Sigmoid colon (tissue), 7 donors: ENCODE measurements around the gene NCOA7. TPM values are rescaled to one million over a fixed set of nuclear protein-coding genes. Genes with fewer than 3 reads are reported as not detected.
A peak's percentile ranks its signal among the peaks of the same experiment; 100 is the strongest.

Source experiments
- DNase-seq: peaks from one replicate; pipeline ENCODE4 v3.0.0-alpha.2; 2019
- H3K27ac ChIP-seq, 4 donors: fragments of 200-600 bp; sonication (generic); one replicate each; pipeline ENCODE4 v1.5.1; 2016 to 2019; ENCODE audit warnings: mild to moderate bottlenecking in 1 of 4
- H3K27me3 ChIP-seq, 3 donors: fragments of 200-600 bp; sonication (generic); one replicate each; pipeline ENCODE4 v1.5.1; 2019; ENCODE audit warnings: mild to moderate bottlenecking in 1 of 3
- H3K36me3 ChIP-seq, 4 donors: fragments of 200-600 bp; sonication (generic); one replicate each; pipeline ENCODE4 v1.5.1; 2016 to 2019
- H3K4me1 ChIP-seq, 4 donors: fragments of 200-600 bp; sonication (generic); one replicate each; pipeline ENCODE4 v1.5.1; 2017 to 2019
- H3K4me3 ChIP-seq, 4 donors: fragments of 200-600 bp; sonication (generic); one replicate each; pipeline ENCODE4 v1.5.1; 2017 to 2019; ENCODE audit warnings: mild to moderate bottlenecking in 2 of 4, moderate library complexity in 1 of 4
- H3K9me3 ChIP-seq, 4 donors: fragments of 200-600 bp in 3 of 4; sonication (generic) in 3 of 4; one replicate each; pipeline versions ENCODE4 v1.5.1 to v1.6.1; 2013 to 2019
- EP300 ChIP-seq, 4 donors: sonication (generic); formaldehyde crosslinking; IDR thresholded peaks; one replicate each; pipeline ENCODE4 v1.6.1; 2017; ENCODE audit warnings: antibody characterized with exemption in 4 of 4
- POLR2A ChIP-seq, 2 donors: fragments of 450-650 bp; IDR thresholded peaks; one replicate each; pipeline ENCODE4 v1.6.1; 2016; ENCODE audit warnings: antibody characterized with exemption in 2 of 2, mild to moderate bottlenecking in 2 of 2, moderate library complexity in 2 of 2
- POLR2AphosphoS5 ChIP-seq, 4 donors: sonication (generic); formaldehyde crosslinking; IDR thresholded peaks; one replicate each; pipeline ENCODE4 v1.6.1; 2017; ENCODE audit warnings: antibody characterized with exemption in 4 of 4
- WGBS, 2 donors: extraction: QIAGEN DNeasy Blood & Tissue Kit; methylation state at CpG; one replicate each; pipeline ENCODE4 v1.1.7; 2013; 5-methylcytosine and 5-hydroxymethylcytosine counted together
- intact Hi-C: fragments of 100-400 bp; cut with DNase I; formaldehyde crosslinking; loops from one replicate; pipeline ENCODE4 v1.15.1; 2023
- polyA plus RNA-seq, 3 donors: library from polyadenylated mRNA; stranded (reverse); fragments of 200-250 nt; gene quantifications; one replicate each; pipeline ENCODE4 v1.2.3, GENCODE V29; 2013
- total RNA-seq, 4 donors: library from RNA; depleted of rRNA; stranded (reverse); fragments of >200 nt; gene quantifications; one replicate each; pipeline ENCODE4 v1.1.0, GENCODE V29; 2016
- TF ChIP-seq, protein P1 (sequence below), 4 experiments: fragments of 450-650 bp in 3 of 4; fragments of 200-600 bp in 1 of 4; IDR thresholded peaks; one replicate each; pipeline ENCODE4 v1.5.1; 2016 to 2019; ENCODE audit warnings: antibody characterized with exemption in 4 of 4, mild to moderate bottlenecking in 3 of 4, moderate library complexity in 2 of 4
- donor health status: healthy with polysubstance abuse.
- donor health status: Bipolar disorder and iron deficiency.
- donor health status: healthy.

The NCOA7 gene
- total and polyA plus RNA-seq, 7 donors, result 15.6 to 48.3 (median 27.5) TPM

DNA sequence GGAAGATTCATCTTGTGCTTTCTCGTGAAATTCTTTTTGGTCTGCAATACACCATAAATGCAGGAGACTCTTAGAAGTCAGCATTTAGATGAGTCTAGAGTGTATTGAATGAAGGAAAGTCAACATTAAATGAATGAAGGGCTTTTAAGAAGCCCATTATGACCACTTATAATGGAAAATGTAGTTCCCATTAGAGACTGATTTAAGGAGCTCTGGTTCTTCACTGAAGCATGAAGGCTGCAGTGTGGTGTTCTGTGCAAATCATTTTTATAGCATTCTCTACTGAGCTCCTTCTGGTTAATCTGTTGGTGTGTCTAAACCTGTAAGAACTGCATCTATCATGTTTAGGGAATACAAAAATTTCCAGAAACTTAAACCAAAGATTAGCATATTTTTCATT is 19.7 kb downstream of the NCOA7 start:
- DNase-seq, result no peak
- TF ChIP-seq POLR2A (IDR thresholded peaks at IDR 0.05), result no peak
- TF ChIP-seq EP300 (IDR thresholded peaks at IDR 0.05), result no peak
- no peak for TF ChIP-seq POLR2AphosphoS5 (IDR thresholded peaks at IDR 0.05)
- TF ChIP-seq, protein P1, sequence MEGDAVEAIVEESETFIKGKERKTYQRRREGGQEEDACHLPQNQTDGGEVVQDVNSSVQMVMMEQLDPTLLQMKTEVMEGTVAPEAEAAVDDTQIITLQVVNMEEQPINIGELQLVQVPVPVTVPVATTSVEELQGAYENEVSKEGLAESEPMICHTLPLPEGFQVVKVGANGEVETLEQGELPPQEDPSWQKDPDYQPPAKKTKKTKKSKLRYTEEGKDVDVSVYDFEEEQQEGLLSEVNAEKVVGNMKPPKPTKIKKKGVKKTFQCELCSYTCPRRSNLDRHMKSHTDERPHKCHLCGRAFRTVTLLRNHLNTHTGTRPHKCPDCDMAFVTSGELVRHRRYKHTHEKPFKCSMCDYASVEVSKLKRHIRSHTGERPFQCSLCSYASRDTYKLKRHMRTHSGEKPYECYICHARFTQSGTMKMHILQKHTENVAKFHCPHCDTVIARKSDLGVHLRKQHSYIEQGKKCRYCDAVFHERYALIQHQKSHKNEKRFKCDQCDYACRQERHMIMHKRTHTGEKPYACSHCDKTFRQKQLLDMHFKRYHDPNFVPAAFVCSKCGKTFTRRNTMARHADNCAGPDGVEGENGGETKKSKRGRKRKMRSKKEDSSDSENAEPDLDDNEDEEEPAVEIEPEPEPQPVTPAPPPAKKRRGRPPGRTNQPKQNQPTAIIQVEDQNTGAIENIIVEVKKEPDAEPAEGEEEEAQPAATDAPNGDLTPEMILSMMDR (IDR thresholded peaks at IDR 0.05), result no peak
- H3K27ac ChIP-seq, result peak overlapping the region in 1 of 4 donors; percentile 15
- no peak overlapping the region for H3K4me3 ChIP-seq
- intact Hi-C loops, result no loop called here
- WGBS, 2 donors, result 88 to 91% methylated on average over 1 of the region's 1 CpG
- no peaks in the 10 kb centered on the region for H3K36me3 ChIP-seq
- H3K4me1 ChIP-seq, result peaks cover 0 to 15% (median 9%) of the 10 kb centered on the region in 4 donors
- no peaks in the 10 kb centered on the region for H3K27me3 ChIP-seq
- no peaks in the 10 kb centered on the region for H3K9me3 ChIP-seq

DNA sequence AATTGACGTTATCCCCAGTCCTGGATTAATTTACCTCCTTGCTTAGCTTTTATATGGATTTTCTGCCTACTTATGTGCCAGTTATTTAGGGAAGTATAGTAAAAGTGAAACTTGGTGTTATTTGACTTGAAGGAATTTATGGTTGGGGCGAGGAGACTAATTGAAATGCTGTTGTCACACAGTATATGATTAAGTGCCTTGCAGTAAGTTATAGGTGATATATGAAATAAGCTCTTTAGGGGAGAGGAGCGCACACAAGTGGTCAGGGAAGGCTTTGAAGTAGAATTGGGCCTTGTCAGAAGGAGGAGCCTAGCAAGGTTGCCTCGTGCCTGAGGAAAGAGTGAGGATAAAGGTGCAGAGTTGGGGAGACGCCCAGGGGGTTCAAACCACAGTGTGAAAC is 20.5 kb downstream of the NCOA7 start:
- no peaks in the 10 kb centered on the region for H3K27me3 ChIP-seq
- 62 to 70% methylated on average over 5 of the region's 5 CpGs for WGBS, 2 donors
- H3K27ac ChIP-seq, result peak overlapping the region in 1 of 4 donors; percentile 52
- intact Hi-C loops, result no loop called here
- no peak overlapping the region for H3K4me3 ChIP-seq
- no peaks in the 10 kb centered on the region for H3K9me3 ChIP-seq
- no peaks in the 10 kb centered on the region for H3K36me3 ChIP-seq
- H3K4me1 ChIP-seq, result peaks cover 0 to 15% (median 9%) of the 10 kb centered on the region in 4 donors
- TF ChIP-seq POLR2AphosphoS5 (IDR thresholded peaks at IDR 0.05), result no peak
- TF ChIP-seq, protein P1 (IDR thresholded peaks at IDR 0.05), result no peak
- TF ChIP-seq EP300 (IDR thresholded peaks at IDR 0.05), result no peak
- no peak for TF ChIP-seq POLR2A (IDR thresholded peaks at IDR 0.05)
- no peak for DNase-seq

DNA sequence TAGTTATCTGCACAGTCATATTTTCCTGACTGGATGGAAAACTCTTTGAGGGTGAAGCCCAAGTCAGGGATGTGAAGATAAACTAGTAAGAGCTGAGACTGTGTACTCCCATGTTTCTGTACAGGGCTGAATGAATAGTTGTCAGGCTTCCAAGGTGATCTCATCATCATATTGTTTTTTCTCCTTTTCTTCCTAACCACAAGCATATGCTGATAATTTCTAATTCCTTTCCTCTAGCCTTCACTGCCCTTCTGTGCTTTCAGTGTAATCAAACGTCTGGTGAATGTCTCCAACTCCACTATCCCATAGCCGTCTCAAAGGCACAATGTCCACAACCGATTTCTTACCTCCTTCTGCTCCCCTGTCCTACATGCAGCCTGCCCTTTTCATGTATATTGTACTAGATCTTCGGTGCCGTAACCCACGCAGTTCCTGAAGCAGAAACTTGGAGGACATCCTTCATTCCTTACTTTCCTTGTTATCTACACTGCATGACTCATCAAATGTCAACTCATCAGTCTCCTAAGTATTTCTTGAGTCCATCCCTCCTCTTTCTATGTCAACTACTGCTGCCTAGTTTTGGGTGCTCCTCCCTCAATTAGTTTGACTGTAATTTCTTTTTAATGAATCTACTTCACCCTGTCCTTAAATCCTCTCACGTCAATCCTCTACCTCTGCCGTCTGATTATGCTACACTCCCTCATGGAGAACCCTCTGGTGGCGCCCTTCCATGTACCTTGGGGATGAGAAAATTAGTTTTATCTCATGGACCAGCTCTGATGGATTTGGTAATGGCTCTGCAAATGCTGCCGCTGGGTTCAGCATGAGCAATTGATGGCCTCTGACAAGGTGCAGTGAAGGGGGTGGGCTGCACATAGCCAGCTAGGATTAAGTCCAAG is 21.9 kb downstream of the NCOA7 start:
- WGBS, 2 donors, result 87 to 88% methylated on average over 10 of the region's 10 CpGs
- H3K4me3 ChIP-seq, result no peak overlapping the region
- H3K36me3 ChIP-seq, result no peaks in the 10 kb centered on the region
- intact Hi-C loops, result no loop called here
- H3K9me3 ChIP-seq, result no peaks in the 10 kb centered on the region
- no peaks in the 10 kb centered on the region for H3K27me3 ChIP-seq
- DNase-seq, result no peak
- peak overlapping the region; percentile 12 to 52 (median 30) for H3K27ac ChIP-seq
- TF ChIP-seq POLR2A (IDR thresholded peaks at IDR 0.05), result no peak
- TF ChIP-seq, protein P1 (IDR thresholded peaks at IDR 0.05), result no peak
- TF ChIP-seq EP300 (IDR thresholded peaks at IDR 0.05), result no peak
- no peak for TF ChIP-seq POLR2AphosphoS5 (IDR thresholded peaks at IDR 0.05)
- H3K4me1 ChIP-seq, result peaks cover 0 to 17% (median 12%) of the 10 kb centered on the region in 4 donors

DNA sequence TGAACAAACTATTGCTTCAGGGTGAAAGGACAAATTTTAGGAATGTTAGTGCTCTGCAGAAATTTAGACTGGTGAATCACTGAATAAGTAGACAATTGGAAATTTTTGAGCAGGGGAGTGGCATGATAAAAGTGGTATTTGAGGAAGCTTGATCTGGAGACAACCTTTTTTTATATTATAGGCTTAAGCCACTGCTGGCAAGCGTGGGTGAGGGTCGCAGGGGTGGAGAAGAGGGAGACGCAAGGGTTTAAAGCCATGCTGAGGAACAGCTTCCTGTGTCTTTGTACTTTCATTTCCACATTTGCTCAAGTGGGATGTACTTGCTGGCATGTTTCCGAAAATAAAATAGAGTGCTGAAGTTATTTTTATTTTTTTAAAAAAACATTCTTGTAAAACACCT is 23.7 kb downstream of the NCOA7 start:
- no peak for DNase-seq
- no peaks in the 10 kb centered on the region for H3K27me3 ChIP-seq
- TF ChIP-seq, protein P1 (IDR thresholded peaks at IDR 0.05), result no peak
- TF ChIP-seq POLR2AphosphoS5 (IDR thresholded peaks at IDR 0.05) (no peak), EP300 (IDR thresholded peaks at IDR 0.05) (no peak), POLR2A (IDR thresholded peaks at IDR 0.05) (no peak)
- 34 to 72% methylated on average over 4 of the region's 4 CpGs for WGBS, 2 donors
- peaks cover 0 to 24% (median 16%) of the 10 kb centered on the region in 4 donors for H3K4me1 ChIP-seq
- no peaks in the 10 kb centered on the region for H3K36me3 ChIP-seq
- intact Hi-C loops, result no loop called here
- H3K27ac ChIP-seq, result peak overlapping the region in 3 of 4 donors; percentile 4 to 29 (median 20)
- no peaks in the 10 kb centered on the region for H3K9me3 ChIP-seq
- H3K4me3 ChIP-seq, result no peak overlapping the region
